Raji (cell line): ENCODE results near the gene AKAP12.

Experiments used
- POLR2A ChIP-seq: IDR thresholded peaks from 2 replicates; pipeline ENCODE4 v1.6.1; 2011; ENCODE audit warnings: low read depth, low read length, control low read depth; ENCODE audit not compliant: insufficient read depth

Gene AKAP12

DNA sequence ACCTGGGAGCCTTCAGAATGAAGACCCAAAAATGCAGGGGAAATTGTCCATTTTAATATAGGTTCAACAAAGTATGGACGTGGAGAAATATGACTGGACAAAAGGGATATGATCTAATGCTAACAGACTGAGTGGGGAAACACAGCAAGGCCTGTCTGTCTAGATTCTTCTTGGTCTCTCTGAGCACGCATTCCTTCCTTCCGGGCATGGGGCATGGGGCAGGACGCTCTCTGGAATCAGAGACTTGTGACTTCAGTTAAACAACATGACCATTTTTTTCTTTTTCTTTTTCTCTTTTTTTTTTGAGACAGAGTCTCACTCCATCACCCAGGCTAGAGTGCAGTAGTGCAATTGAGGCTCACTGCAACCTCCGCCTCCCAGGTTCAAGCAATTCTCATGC lies 119.7 kb downstream of the AKAP12 start:
- no peak for TF ChIP-seq POLR2A

- TF ChIP-seq POLR2A: no peak
These were observed 125.5 kb downstream of the AKAP12 start for GRCh38 chr6:151365233-151365632.

DNA sequence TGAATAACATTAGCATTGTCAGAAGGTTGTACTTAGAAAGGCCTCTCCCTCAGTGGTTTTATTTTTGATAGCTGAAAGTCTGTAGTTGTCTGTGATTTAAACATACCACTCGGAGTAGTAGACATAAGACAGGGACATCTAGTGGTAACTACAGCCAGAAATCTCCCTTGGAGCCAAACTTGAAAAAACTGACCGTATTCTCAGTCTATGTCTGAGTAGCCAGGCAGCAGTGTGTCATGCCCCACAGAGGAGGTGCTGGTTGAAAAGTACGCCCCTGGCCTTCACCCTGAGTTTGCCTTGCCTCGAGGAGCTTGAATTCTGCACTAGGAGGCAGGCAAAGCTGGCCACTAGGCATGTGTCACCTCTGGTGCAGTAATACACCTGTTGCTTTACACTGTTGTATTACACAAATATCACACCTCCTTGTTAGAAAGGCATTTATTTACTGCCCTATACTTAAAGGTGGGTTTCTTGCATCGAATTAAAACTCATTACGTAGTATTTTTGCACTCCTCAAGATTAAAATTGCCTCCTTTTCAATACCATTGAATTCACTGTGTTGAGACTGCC lies 130.8 kb downstream of the AKAP12 start:
- TF ChIP-seq POLR2A: no peak

GRCh38 chr6:151372164-151372563 lies 132.4 kb downstream of the AKAP12 start:
- TF ChIP-seq POLR2A: no peak

- no peak for TF ChIP-seq POLR2A
These were observed 134.4 kb downstream of the AKAP12 start for GRCh38 chr6:151374036-151374683.

DNA sequence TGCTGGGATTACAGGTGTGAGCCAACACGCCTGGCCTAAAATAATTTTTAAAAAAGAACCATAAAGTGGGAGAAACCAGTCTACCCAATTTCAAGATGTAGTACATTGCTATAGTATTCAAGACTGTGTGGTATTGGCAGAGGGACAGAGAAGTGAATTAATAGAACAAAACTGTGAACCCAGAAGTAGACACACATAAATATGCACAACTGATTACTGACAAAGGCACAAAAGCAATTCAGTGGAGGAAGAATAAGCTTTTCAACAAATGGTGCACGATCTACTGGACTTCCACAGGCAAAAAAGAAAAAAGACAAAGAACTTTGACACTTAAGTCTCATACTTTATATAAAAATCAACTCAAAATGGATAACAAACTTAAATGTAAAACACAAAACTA lies 136.1 kb downstream of the AKAP12 start:
- TF ChIP-seq POLR2A: no peak

DNA sequence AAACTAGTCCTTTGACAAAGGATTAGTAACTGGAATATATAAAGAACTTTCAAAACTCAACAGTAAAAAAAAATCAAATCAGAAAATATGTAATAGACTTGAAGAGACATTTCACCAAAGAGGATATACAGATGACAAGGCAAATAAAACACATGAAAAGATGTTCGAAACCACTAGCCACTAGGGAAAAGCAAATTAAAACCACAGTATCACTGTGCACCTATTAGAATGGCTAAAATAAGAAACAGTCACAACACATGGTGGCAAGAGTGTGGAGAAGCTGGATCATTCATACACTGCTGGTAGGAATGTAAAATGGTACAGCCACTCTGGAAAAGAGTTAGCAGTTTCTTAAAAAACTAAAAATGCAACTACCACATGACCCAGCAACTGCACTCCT lies 136.7 kb downstream of the AKAP12 start:
- no peak for TF ChIP-seq POLR2A

- no peak for TF ChIP-seq POLR2A
These were observed 137.3 kb downstream of the AKAP12 start for GRCh38 chr6:151377095-151377494.

DNA sequence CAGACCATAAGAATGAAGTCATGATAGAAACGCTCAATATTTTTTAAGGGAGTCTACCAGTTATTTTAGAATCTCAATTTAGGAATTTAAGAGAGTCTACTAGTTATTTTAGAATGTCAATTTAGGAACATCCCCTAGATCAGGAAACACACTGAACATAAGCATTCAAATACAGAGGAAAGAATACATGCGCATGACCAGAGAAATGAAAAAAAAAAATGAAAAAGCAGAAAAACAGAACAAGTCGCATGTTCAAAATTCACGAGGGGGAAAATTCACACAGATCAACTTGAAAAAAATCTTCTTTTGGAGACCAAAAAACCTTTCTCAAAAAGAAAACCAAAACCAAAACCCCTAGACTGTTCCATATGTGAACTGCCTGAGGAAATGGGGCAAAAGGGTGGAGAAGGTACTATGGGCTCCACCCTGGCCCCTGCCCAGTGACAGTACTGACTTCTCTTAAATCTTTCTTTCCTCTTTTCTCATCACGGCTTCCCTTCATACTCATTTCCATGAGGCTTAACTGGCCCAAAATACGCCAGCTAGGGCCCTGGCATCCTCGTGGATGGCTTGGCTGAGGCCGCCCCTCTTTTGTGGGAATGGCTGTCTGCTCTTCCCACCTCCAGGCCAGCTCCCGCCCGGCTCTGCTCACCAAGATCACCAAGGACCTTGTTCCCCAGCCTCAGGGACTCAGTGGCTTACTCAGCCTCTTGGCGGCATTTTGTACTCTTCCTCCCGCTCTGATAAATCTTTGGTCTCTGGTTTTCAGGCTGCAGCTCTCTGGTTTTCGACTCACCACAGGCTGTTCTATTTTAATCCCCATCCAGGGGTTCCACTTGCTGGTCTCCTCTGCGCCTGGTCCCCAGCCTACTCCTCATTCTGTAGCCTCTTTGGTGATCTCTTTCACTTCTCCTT lies 140.4 kb downstream of the AKAP12 start:
- TF ChIP-seq POLR2A: no peak

GRCh38 chr6:151380848-151381205 lies 141.1 kb downstream of the AKAP12 start:
- TF ChIP-seq POLR2A: no peak

- TF ChIP-seq POLR2A: no peak
These were observed 142.0 kb downstream of the AKAP12 start for GRCh38 chr6:151381722-151382121.

DNA sequence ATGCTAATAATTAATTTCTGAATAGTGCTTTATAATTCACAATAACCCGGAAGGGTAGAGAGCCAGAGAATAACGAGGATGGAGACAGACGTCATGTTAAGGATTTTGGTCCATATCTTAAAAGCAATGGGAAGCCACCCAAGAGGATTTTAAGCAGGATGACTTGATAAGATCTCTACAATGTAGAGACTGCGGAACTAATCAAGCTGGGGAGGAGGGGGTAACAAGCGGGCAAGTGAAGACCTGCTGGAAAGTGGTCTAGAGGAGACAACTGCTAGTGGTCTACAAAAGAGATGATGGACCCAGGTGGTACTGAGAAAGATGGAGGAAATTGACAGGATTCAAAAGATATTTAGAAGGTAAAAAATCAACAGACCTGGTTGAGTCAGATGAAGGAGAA lies 144.4 kb downstream of the AKAP12 start:
- no peak for TF ChIP-seq POLR2A

- no peak for TF ChIP-seq POLR2A
These were observed 145.4 kb downstream of the AKAP12 start for GRCh38 chr6:151385177-151385576.

DNA sequence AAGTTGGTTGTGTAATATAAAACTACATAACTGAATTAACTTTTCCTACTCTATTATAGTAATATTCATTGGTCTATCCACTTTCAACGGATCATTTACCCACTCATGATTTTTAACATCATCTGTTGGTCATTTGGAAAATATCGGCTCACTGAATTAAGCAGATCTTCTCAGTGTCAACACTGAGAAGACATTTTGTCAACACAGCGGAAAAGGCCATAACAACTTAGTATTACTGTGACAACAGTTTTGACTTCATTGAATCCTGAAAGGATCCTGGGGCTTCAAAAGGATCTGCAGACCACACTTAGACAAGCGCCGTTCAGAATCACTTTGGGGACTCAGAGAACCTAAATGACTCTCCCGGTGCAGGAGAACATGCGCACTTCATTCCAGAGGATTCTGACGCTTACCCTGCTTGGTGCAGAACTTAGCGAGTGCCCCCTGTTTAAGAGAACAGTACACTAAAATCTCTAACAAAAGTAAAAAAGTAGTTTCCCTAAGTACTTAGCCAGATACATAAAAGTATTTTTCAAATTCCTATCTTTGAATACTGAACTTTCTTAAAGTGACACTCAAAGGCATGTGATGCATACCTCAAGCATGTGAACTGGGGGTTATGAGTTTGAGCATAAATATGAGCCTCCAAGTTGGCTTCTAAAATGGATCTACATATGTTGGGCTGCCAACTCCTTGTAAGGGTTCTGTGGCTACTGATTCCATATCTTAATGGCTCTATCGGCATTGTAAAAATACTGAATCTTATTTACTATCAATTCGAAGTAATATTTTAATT lies 147.6 kb downstream of the AKAP12 start:
- TF ChIP-seq POLR2A: no peak

- no peak for TF ChIP-seq POLR2A
These were observed 148.5 kb downstream of the AKAP12 start for GRCh38 chr6:151388236-151388635.
